ENCODE measurements around the gene FRRS1L. TPM values are rescaled to one million over a fixed set of nuclear protein-coding genes. Genes with fewer than 3 reads are reported as not detected.

The FRRS1L gene
- total RNA-seq, 1 donor from 2014 or later: 1.8 TPM

DNA sequence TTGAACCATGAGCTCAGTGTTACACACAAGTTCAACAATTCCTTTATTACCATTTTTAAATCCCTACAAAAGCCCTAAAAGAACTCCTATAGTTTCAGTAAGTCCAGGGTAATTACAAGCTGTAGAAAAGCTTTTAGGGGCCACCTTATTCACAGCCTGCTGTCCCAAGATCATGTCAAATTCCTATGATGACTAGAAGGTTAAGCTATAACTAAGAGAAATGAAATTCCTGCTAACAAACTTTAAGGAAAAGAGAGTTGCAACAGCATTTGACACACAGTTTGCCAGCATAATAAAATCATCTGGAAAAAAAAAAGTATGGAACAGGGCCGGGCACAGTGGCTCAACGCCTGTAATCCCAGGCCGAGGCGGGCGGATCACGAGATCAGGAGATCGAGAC, 78.8 kb downstream of the FRRS1L start:
- DNase-seq (ENCODE audit: missing footprints): no peak
- intact Hi-C loops (cut with DNase I): no loop called here
- no peak for ATAC-seq

DNA sequence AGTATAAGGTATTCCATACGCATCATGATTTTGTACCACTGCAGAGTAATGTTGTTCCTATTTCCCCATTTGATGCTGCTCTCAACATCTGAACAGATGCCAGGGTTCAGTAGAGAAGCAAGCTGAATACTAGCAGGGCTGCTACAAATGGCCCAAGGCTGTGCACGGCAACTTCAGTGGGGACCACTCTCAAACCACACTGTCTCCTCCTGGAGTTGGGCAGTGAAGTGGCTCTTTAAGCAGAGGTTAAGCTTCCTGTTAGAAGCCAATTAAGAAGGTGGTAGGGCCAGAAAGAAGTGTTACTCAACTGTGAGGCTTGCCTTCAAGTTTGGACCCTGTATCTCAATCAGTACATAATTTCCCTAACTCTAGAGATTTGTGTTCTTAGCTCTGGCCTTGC, 79.3 kb downstream of the FRRS1L start:
- ATAC-seq (no peak), DNase-seq (ENCODE audit: missing footprints) (no peak)
- intact Hi-C loops (cut with DNase I): no loop called here

DNA sequence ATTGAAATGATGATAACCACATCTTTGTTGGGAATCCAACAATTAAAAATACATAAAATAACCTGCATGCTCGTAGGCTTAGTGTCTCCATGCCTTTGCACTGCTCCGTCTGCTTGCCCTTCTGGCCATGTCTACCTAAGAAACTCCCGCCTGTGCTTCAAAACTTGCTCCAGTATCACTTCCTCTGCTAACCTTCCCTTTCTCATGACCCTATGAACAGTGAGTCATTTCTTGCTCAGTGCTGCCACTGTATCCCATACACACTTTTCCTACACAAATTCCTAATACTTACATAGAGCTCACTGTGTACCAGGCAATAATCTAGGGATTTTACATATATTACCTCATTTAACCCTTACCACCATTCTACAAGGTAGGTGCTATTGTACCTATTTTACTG, 80.8 kb downstream of the FRRS1L start:
- no peak for DNase-seq (ENCODE audit: missing footprints)
- intact Hi-C loops (cut with DNase I): no loop called here
- no peak for ATAC-seq

GRCh38 chr9:109085510-109085909, 81.5 kb downstream of the FRRS1L start:
- no peak for ATAC-seq
- DNase-seq (ENCODE audit: missing footprints): no peak
- intact Hi-C loops (cut with DNase I): no loop called here

- intact Hi-C loops (cut with DNase I): loop anchor here (5.0 kb wide), 1 partner anchor 33 kb away; the partner anchor contains the start of gene TMEM245
- DNase-seq (ENCODE audit: missing footprints) (no peak), ATAC-seq (no peak)
Measured at GRCh38 chr9:109083813-109084405, 83.1 kb downstream of the FRRS1L start.

DNA sequence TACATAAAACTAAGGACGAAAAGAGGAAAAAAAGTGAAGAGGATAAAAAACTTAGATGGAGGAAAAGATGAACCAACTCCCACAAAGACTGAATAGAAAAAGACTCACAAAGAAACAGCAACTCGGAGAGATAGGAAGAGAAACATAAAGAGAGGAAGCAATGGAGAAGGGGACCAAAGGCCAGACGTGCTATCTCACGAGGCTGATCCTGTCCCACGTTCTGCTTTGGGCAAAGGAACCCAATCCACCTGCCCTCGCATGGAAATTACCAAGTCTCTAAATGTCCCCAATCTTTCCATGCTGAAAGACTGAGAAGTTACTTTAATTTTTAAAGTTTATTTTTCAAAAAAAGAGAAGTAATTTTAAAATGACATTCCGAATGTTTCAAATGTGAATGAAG, 83.9 kb downstream of the FRRS1L start:
- intact Hi-C loops (cut with DNase I): loop anchor here (5.0 kb wide), 1 partner anchor 34 kb away; the partner anchor contains the start of gene TMEM245
- no peak for DNase-seq (ENCODE audit: missing footprints)
- no peak for ATAC-seq

DNA sequence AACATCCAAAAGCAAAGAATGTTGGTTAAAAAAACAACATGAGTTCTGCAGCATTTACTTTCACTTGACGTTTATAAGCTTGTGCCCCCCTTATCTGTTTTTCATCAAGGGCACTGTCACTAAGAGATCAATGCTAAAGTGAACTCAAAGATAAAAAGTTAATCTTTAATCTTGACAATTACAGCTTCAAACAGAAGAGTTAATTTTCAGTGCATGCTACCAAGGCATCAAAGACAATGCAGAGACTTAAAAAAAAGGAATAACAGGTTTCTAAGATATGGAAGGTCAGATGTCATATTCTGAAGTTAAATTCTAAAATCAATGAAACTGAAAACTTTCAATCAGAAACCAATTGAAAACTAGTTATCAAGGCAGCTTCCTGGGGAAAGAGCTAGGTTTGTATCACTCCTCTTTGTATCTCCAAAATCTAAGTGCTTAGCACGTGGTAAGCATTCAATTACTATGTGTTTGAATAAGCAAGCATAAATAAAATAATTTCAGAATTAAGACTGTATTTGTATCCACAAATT, 84.9 kb downstream of the FRRS1L start:
- intact Hi-C loops (cut with DNase I): loop anchor here (5.0 kb wide), 1 partner anchor 35 kb away; the partner anchor contains the start of gene TMEM245
- ATAC-seq: no peak
- DNase-seq (ENCODE audit: missing footprints): no peak

Other genes starting within 250 kb of the FRRS1L start
- gene ELP1, start 233.1 kb downstream of the FRRS1L start, total RNA-seq: 17.5 TPM
- gene ABITRAM, start 232.8 kb downstream of the FRRS1L start, total RNA-seq: 16.0 TPM
- gene CTNNAL1, start 153.8 kb downstream of the FRRS1L start, total RNA-seq: 70.7 TPM
- 95.1 TPM for gene TMEM245, start 47.3 kb downstream of the FRRS1L start, total RNA-seq
- 8.1 TPM for gene EPB41L4B, start 153.8 kb upstream of the FRRS1L start, total RNA-seq

Data from Right ventricle myocardium inferior (tissue), 1 donor.